Right cardiac atrium (tissue), 5 donors: Measurements from ENCODE around the gene DGKD. TPM values are rescaled to one million over a fixed set of nuclear protein-coding genes. Genes with fewer than 3 reads are reported as not detected.

ENCODE experiments used
- ATAC-seq, 2 donors: fragments of 200-7000 bp; cut with Tn5 transposase; one replicate each; pipeline versions ENCODE4 v1.8.0 to v1.9.1; 2020; ENCODE audit warnings: moderate library complexity in 2 of 2, mild to moderate bottlenecking in 1 of 2
- DNase-seq, 3 donors: peaks; one replicate each; pipeline ENCODE4 v3.0.0-alpha.2; 2020
- H3K27ac ChIP-seq: one replicate; pipeline ENCODE4 v1.5.1; 2013; ENCODE audit warnings: mild to moderate bottlenecking, low read length, control low read depth, moderate library complexity
- H3K27me3 ChIP-seq: one replicate; pipeline ENCODE4 v1.6.1; 2013; ENCODE audit not compliant: control insufficient read depth, insufficient read depth
- H3K4me1 ChIP-seq: one replicate; pipeline ENCODE4 v1.6.1; 2013; ENCODE audit warnings: low read length; ENCODE audit not compliant: control insufficient read depth, insufficient read depth
- H3K4me3 ChIP-seq: one replicate; pipeline ENCODE4 v1.5.1; 2013; ENCODE audit warnings: low read length, control low read depth
- H3K9me3 ChIP-seq: one replicate; pipeline ENCODE4 v1.6.1; 2013; ENCODE audit warnings: low read length; ENCODE audit not compliant: control insufficient read depth
- WGBS: extraction: QIAGEN DNeasy Blood & Tissue Kit; methylation state at CpG from one replicate; pipeline ENCODE4 v1.1.7; 2013; 5-methylcytosine and 5-hydroxymethylcytosine counted together
- intact Hi-C, 4 donors: fragments of 100-400 bp; cut with DNase I; formaldehyde crosslinking; loops; one replicate each; pipeline versions ENCODE4 v1.11.0 to v1.14.0; 2022 to 2023
- polyA plus RNA-seq: library from polyadenylated mRNA; stranded (reverse); fragments of 200-250 nt; gene quantifications from one replicate; pipeline ENCODE4 v1.2.3, GENCODE V29; 2013
- total RNA-seq, 4 donors: library from RNA; stranded (reverse); fragmentation: NEBNext Ultra II Directional; extraction: Animal tissue kit (Norgen Biotek cat#: 25700); gene quantifications; one replicate each; pipeline ENCODE4 v1.2.1, GENCODE V29; 2021
- donor health status: healthy with polysubstance abuse.
- donor health status: DM: no; HTN: yes; CAD: no.
- donor health status: DM: no; HTN: no; CAD: no.
- donor health status: DM: no; HTN: yes; CAD: no; lungs with severe emphysema.
- donor health status: DM: yes; HTN: yes; CAD: no.

DGKD gene
- total and polyA plus RNA-seq, 5 donors: 17.9 to 44.9 (median 34.5) TPM

DNA sequence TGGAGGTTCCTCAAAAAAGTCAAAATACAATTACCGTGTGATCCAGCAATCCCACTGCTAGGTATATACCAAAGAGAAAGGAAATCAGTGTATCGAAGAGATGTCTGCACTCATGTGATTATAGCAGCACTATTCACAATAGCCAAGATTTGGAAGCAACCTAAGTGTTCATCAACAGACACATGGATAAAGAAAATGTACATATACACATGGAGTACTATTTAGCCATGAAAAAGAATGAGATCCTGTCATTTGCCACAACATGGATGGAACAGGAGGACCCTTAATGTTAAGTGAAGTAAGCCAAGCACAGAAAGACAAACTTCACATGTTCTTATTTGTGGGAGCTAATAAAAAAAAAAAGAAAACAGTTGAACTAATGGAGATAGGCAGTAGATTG is 78.7 kb downstream of the DGKD start:
- no peak for DNase-seq
- Histone ChIP-seq H3K27ac (no peak overlapping the region), H3K4me1 (peaks cover 8% of the 10 kb centered on the region), H3K9me3 (no peaks in the 10 kb centered on the region), H3K27me3 (no peaks in the 10 kb centered on the region), H3K4me3 (no peak overlapping the region)
- intact Hi-C loops: no loop called here
- WGBS: 97% methylated on average over 2 of the region's 2 CpGs
- ATAC-seq: no peak

DNA sequence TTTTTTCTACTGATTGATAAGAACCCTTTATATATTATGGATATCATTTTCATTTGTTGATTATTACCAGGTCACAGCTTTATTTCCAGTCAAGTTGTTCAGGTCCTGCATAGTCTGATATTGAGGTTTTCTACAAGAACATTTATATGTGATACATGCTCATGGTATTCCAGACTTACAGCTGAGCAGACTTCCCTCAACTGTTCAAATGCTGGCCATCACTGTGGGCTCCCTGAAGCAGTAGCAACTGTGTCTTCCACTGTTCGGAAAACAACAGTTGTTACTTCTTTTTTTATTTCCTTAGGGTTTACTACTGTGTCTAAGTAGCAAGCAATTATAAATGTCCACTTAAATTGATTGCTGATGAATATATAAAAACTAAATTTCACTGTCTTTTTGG is 79.5 kb downstream of the DGKD start:
- ATAC-seq (no peak), DNase-seq (no peak)
- H3K4me3 ChIP-seq: no peak overlapping the region
- H3K27me3 ChIP-seq: no peaks in the 10 kb centered on the region
- WGBS: 76% methylated on average over 1 of the region's 1 CpG
- H3K9me3 ChIP-seq: no peaks in the 10 kb centered on the region
- intact Hi-C loops: no loop called here
- H3K27ac ChIP-seq: no peak overlapping the region
- H3K4me1 ChIP-seq: peaks cover 4% of the 10 kb centered on the region

DNA sequence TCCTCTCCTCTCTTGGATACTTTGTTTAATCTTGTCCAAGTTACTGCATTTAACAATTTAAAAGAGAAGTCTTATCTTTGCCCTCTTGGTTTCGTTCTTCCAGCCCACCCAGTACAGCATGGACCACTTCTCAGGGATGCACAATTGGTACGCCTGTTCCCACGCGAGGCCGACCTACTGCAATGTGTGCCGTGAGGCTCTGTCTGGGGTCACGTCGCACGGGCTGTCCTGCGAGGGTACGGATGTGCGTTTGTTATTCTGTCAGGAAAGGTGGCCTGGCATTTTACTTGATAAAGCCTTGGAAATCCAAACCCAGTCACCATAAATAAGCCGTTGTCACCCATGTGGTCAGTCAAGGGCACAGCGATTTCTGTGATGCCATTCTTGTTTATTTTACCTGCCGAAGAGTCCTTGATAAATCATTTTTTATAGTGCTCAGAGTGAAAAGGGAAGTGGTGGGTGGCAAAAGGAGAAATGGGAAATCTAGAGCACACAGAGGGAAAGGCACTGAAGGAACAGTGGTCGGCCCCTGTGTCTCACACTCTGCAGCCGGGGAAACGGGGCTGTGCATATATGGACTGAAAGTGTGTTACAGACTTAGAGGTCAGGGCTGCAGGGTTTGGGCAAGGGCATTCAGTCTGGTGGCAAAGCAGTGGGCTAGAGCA is 80.5 kb downstream of the DGKD start:
- no peak for DNase-seq
- intact Hi-C loops: no loop called here
- ATAC-seq: no peak
- WGBS: 84% methylated on average over 18 of the region's 18 CpGs
- H3K4me1 ChIP-seq: peaks cover 4% of the 10 kb centered on the region
- no peak overlapping the region for H3K27ac ChIP-seq
- H3K4me3 ChIP-seq: no peak overlapping the region
- H3K27me3 ChIP-seq: no peaks in the 10 kb centered on the region
- H3K9me3 ChIP-seq: no peaks in the 10 kb centered on the region

DNA sequence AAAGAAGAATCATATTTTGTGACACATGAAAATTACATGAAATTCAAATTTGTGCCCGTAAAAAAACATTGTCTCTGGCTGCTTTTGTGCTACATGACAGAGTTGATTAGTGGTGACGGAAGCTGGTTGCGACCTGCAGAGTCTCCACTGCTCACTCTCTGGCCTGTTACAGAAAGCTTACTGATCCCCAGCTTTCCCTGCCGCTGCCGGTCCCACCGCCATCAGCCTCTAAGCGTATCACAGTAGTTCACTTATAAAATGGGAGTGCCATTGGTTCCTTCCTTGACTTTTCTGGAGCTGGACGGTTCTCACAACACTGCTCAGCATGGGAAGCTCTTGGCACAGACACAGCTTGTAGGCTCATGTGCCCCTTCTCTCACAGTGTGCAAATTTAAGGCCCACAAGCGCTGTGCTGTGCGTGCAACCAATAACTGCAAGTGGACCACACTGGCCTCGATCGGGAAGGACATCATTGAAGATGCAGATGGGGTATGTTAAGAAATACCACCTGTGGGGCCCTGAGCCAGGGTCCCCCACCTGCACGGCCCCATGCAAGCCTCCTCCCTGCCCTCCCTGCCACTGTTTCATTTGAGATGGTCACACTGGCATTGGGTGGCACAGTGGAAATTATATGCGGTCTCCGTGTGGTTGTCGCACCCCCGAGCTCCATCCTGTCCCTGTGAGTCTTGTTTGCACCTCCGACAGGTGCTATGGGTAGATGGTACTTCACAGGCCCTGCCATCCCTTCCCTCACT is 81.3 kb downstream of the DGKD start:
- H3K4me3 ChIP-seq: no peak overlapping the region
- ATAC-seq: no peak
- WGBS: 94% methylated on average over 18 of the region's 18 CpGs
- intact Hi-C loops: no loop called here
- no peak for DNase-seq
- no peaks in the 10 kb centered on the region for H3K27me3 ChIP-seq
- no peak overlapping the region for H3K27ac ChIP-seq
- no peaks in the 10 kb centered on the region for H3K9me3 ChIP-seq
- H3K4me1 ChIP-seq: peaks cover 4% of the 10 kb centered on the region

DNA sequence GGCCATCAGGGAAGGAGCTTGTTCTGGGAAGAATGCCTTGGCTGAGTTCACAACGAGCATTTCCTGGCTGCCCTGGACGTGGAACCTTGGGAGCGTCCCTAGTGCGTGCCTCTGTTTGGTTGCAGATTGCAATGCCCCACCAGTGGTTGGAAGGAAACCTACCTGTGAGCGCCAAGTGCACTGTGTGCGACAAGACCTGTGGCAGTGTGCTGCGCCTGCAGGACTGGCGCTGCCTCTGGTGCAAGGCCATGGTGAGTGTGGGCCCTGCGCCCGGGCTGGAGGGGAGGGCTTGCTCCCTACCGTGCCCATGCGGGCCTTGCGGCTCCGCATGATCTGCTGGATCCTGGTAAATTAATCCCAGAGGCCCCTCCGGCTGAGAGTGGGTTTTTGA is 81.9 kb downstream of the DGKD start:
- intact Hi-C loops: no loop called here
- Histone ChIP-seq H3K27ac (no peak overlapping the region), H3K27me3 (no peaks in the 10 kb centered on the region), H3K4me1 (peaks cover 4% of the 10 kb centered on the region), H3K9me3 (no peaks in the 10 kb centered on the region), H3K4me3 (no peak overlapping the region)
- DNase-seq (no peak), ATAC-seq (no peak)
- WGBS: 84% methylated on average over 15 of the region's 15 CpGs

DNA sequence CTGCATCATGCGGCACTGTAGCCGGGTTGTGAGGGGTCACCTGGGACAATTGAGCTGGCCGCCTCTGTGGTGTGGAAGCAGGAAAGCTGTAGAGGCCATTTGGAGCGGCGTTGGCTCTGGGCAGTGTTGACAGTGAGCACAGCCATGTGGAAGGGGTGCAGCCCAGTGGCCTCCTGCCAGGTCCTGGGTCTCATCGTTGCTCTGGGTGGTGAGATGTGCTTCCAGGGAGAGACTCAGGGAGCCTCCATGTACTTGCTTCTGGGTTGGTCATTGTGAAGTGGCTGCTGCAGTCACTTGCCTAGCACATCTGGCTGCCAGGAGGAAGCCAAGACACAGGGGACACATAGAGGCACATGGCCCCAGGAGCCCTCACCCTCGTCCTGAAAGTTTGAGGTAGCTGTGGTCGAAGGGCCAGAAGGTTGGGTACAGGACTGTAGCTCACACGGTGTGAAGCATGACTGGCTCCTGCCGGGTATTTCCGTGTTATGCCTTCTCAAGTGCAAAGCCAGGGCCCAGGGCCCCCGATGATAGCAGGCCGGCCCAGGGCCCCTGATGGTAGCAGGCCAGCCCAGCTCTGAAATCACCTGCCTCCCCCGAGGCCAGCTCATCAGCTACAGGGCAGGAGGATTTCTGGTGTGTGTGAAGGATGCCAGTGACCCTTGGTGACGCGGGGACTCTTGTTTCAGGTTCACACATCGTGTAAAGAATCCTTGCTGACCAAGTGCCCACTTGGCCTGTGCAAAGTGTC is 82.6 kb downstream of the DGKD start:
- Histone ChIP-seq H3K4me1 (peaks cover 4% of the 10 kb centered on the region), H3K9me3 (no peaks in the 10 kb centered on the region), H3K27ac (no peak overlapping the region), H3K27me3 (no peaks in the 10 kb centered on the region), H3K4me3 (no peak overlapping the region)
- intact Hi-C loops: no loop called here
- ATAC-seq: peak; percentile 39 to 71
- peak in 1 of 3 donors; percentile 76 for DNase-seq
- WGBS: 70% methylated on average over 17 of the region's 17 CpGs

DNA sequence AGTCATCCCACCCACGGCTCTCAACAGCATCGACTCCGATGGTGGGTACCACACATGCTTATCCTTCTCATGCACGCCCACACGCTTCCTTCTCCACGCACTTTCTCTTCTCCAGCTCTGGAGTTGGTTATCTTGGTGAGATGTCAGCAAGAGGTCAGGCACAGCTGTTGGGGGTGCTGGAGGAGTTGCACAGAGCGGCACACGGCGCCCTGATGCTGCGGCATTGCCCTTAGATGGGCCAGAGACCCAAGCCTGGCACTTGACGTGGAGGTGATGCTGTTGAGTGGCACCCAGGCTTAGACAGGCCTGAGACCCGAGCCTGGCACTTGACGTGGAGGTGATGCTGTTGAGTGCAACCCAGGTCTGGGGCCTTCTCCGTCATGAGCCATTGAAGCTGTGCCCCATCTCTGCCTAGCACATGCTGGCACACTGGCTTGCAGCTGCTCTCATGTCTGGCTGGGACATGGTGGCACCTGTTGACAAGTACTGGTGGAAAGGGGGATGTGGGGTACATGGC is 83.2 kb downstream of the DGKD start:
- H3K9me3 ChIP-seq: no peaks in the 10 kb centered on the region
- H3K4me3 ChIP-seq: no peak overlapping the region
- peak in 1 of 2 donors; percentile 5 for ATAC-seq
- peaks cover 4% of the 10 kb centered on the region for H3K4me1 ChIP-seq
- DNase-seq: no peak
- WGBS: 64% methylated on average over 14 of the region's 14 CpGs
- no peak overlapping the region for H3K27ac ChIP-seq
- H3K27me3 ChIP-seq: no peaks in the 10 kb centered on the region
- intact Hi-C loops: no loop called here

DNA sequence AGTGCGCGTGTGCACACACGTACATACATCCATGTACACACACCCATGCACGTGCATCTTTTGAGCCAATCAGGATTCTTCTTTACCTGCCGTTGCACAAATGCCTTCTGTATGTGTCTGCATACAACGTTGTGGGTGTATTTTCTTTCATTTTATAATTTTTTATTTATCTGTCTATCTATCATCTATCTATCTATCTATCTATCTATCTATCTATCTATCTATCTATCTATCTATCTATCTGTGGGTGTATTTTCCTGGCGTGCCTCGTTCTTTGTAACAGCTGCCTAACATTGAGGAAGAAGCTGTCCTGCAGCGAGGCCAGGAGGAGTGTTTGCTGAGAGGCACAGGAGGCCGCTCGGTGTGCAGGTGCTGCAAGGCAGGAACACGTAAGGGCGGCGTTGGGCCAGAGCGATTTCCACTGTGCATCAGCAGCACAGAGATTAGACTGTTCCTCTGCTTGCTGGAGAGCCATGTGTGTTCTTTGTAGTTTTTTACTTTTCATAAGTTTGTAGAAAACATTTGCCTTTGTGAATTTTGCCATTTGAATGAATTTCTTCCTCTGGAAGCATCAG is 84.4 kb downstream of the DGKD start:
- 86% methylated on average over 15 of the region's 15 CpGs for WGBS
- Histone ChIP-seq H3K9me3 (no peaks in the 10 kb centered on the region), H3K27ac (no peak overlapping the region), H3K4me3 (no peak overlapping the region), H3K4me1 (peaks cover 4% of the 10 kb centered on the region), H3K27me3 (no peaks in the 10 kb centered on the region)
- intact Hi-C loops: no loop called here
- ATAC-seq (no peak), DNase-seq (no peak)

DNA sequence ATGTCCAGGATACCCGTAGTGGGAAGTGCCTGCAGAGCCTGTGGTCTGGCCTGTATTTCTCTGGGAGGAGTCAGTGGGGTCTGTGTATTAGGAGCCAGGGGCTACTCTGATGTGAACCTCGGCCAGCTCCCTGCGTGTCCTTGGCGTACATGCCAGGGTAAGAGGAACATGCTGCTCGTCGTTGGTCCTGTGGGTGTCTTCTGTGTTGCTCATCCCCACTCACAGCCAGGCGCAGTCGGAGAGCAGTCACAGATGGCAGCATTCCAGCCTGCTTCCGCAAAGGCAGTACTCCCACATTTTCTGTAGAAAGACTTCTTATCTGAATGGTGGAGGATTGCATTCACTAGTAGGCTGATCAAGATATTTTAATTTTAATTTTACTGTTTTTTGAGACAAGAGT is 84.9 kb downstream of the DGKD start:
- intact Hi-C loops: no loop called here
- peaks cover 4% of the 10 kb centered on the region for H3K4me1 ChIP-seq
- WGBS: 15% methylated on average over 9 of the region's 9 CpGs
- H3K9me3 ChIP-seq: no peaks in the 10 kb centered on the region
- H3K27me3 ChIP-seq: no peaks in the 10 kb centered on the region
- H3K27ac ChIP-seq: no peak overlapping the region
- ATAC-seq (peak in 1 of 2 donors; percentile 47), DNase-seq (peak in 2 of 3 donors; percentile 65 to 77)
- H3K4me3 ChIP-seq: no peak overlapping the region

DNA sequence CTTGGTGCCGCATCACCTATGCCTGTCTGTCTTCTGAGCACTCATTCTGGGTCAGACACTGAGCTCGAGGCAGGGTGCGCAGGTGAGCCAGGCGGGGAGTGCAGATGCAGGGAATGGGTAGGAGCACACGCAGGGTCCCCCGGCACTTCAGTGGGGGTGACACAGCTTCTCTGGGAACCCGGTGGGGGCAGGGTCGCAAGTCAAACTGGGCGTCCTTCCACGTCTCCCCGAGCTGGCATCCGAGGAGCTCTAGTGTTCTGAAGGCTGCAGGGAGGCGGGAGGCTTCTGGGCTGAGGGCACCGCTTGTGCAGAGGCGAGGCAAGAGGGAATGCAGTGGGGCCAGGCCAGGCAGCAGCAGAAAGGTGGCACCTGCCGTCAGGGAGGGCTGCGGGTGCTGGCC is 86.0 kb downstream of the DGKD start:
- ATAC-seq (no peak), DNase-seq (no peak)
- no peaks in the 10 kb centered on the region for H3K27me3 ChIP-seq
- no peak overlapping the region for H3K27ac ChIP-seq
- 94% methylated on average over 17 of the region's 17 CpGs for WGBS
- no peak overlapping the region for H3K4me3 ChIP-seq
- H3K9me3 ChIP-seq: no peaks in the 10 kb centered on the region
- peaks cover 4% of the 10 kb centered on the region for H3K4me1 ChIP-seq
- intact Hi-C loops: loop anchor here (5.0 to 10.0 kb wide), 6 partner anchors 33 to 156 kb away; partner anchors contain the start of gene DGKD (in 3 of the 4)
